ENCODE measurements around the gene KCTD11.

The KCTD11 gene

DNA sequence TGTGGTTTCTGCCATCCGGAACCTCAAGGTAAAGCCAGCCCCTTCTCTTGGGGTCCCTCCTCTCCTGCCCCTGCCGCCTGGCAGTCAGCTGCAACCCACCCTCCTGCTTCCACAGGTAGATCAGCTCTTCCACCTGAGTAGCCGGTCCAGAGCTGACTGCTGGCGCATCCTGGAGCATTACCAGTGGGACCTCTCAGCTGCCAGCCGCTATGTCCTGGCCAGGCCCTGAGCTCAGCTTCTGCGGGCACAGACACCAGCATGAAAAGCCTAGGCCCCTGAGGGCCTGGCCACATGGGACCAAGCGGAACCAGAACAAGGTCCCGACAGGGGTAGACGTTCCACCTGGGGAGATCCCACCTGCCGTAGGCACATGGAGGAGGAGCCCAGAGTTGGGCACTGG is 36.9 kb downstream of the KCTD11 start:
- TF ChIP-seq, protein P1, sequence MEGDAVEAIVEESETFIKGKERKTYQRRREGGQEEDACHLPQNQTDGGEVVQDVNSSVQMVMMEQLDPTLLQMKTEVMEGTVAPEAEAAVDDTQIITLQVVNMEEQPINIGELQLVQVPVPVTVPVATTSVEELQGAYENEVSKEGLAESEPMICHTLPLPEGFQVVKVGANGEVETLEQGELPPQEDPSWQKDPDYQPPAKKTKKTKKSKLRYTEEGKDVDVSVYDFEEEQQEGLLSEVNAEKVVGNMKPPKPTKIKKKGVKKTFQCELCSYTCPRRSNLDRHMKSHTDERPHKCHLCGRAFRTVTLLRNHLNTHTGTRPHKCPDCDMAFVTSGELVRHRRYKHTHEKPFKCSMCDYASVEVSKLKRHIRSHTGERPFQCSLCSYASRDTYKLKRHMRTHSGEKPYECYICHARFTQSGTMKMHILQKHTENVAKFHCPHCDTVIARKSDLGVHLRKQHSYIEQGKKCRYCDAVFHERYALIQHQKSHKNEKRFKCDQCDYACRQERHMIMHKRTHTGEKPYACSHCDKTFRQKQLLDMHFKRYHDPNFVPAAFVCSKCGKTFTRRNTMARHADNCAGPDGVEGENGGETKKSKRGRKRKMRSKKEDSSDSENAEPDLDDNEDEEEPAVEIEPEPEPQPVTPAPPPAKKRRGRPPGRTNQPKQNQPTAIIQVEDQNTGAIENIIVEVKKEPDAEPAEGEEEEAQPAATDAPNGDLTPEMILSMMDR (conservative IDR thresholded peaks at IDR 0.05): no peak

DNA sequence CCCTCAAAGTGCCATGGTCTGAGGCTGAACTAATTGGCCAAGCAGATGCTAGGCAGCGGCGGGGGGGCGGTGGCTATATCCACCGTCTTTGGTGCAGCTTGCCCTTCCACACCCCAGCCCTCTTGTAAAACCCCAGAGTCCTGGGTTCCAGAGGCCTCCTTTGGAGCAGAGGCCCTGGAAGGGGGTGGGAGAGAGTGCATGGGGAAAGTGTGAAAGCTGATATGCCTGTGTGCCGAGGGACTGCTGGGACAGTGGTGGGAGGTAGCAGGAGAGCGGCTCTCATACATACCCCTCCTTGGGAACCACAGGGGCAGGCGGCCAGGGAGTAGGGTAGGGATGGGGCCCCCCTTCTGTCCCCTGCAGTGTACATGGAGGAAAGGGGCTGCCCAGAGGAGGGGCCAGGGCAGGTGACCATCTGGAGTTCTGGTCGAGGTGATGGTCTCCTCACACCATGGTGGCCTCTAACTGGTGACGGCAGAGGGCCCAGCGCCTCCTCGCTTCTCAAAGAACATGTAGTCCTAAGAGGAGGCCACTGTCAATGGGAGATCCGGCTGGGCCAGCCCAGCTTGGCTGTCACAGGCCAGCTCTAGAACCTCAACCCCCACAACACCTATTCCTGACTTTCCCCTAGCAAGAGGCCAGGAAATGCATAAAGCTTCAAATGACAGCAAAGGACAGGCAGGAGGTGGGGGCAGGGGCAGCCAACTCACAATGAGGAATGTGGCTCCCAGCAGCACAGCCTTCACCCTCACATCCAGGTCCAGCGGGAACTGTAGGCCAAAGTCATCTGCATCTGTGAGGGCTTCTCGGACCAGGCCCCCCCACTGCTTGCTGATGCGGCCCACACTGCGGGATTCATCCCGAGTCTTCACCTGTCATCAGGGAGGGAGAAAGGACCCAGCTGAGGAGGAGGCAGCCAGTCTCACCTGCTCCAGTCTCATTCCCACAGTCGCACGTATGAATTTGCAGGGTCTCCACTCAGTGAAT is 38.3 kb downstream of the KCTD11 start:
- TF ChIP-seq, protein P1 (conservative IDR thresholded peaks at IDR 0.05): no peak
- no peak overlapping the region for H3K27ac ChIP-seq

More for the DNA sequence above, 36.9 kb downstream of the KCTD11 start:
- no peak overlapping the region for H3K27ac ChIP-seq

DNA sequence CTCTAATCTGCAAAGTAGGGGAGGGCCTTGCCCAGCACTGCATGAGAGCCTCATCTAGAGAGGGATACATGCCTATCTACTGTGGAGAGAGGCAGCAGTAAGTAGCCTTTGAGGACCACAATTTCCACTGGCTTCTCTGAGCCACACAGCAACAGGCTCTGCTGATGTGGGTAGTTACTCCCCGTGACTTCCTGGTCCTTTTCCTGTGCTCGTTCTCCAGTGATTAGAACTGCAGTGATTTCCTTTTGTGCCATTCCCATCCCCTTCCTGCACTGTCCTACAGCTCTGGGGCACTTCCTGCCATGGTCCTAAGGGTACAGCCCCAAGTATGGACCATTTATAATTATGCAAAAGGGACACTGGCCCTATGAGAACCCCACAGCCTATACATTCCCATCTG is 39.3 kb downstream of the KCTD11 start:
- TF ChIP-seq, protein P1 (conservative IDR thresholded peaks at IDR 0.05): no peak
- H3K27ac ChIP-seq: no peak overlapping the region

DNA sequence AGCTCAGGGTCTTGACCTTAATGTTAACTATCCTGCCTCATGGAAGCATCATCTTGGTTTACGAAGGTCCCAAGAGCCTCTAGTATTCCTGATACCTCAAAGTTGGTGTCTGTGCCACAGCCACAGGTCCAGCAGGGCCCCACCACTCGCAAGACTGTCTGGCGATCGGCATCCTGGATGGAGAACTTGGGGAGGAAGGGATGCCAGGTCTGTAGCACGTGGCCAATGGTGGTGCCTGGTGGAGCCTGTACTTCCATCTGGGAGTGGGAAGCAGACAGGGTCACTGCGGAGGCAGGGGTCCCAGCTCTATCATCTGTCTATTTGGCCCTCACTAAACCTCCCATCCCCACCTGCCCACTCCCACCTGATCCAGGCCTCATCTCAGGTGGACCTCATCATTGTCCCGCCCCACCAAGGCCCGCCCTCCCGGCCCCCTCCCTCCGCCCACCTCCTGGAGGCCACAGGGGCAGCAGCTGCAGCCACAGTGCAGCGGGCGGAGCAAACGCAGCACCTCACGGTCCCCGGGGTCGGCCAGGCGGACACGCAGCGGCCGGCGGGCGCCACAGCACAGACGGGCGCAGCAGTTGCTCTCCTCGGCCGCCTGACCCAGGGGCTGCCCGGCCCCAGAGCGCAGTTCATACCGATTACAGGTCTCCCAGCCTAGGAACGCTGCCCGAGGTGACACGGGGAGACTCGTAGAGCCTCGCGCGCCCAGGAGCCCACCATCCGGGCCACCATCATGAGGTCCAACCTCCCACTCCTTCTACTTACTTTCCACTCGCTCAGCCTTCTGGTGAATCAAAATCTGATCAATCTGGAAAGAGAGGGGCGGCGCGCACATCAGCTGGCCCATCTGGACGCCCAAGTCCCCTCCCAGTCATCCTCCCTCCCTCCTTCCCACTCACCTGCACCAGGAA is 41.0 kb downstream of the KCTD11 start:
- H3K27ac ChIP-seq: peak overlapping the region; percentile 81; the same call in 1 of the 2 replicates
- TF ChIP-seq, protein P1 (conservative IDR thresholded peaks at IDR 0.05): no peak

DNA sequence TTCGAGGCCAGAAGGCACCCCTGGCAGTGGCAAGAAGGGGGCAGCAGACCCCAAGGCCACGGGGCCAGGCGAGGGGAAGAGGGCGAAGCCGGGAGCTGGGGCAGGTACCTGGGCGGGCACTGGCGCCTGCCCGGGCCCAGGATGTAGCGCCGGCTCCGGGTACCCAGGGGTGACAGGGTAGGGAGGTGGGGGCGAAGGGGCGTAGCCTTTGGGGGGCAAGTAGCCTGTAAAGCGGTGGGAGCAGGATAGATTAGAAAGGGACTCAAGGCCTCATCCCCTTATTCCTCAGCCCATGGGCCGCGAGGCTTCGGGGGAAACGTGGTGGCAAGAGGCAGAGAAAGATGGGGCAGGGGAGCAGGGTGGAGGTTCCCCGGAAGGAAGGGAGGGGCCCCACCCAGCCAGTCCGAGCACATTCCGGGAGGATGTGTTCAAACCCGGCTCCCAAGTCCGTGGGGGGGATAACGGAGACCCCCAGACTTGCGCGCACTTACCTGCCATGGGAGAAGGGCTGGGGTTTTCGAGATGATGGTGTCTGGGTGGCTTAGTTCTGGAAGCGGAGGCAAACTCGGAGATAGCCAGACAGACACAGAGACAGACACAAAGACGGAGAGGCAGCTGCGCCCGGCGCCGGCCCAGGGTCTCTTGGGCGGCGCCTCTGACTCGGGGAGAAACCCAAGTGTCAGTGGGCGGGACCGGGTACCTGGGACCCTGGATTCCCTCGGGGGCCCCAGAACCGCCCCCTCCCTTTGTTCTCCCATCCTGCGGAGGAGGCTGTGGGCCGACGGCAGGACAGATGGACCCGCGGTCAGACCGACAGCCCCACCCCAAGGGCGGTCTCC is 41.9 kb downstream of the KCTD11 start:
- TF ChIP-seq, protein P1 (conservative IDR thresholded peaks at IDR 0.05): no peak
- peak overlapping the region; percentile 81 for H3K27ac ChIP-seq

DNA sequence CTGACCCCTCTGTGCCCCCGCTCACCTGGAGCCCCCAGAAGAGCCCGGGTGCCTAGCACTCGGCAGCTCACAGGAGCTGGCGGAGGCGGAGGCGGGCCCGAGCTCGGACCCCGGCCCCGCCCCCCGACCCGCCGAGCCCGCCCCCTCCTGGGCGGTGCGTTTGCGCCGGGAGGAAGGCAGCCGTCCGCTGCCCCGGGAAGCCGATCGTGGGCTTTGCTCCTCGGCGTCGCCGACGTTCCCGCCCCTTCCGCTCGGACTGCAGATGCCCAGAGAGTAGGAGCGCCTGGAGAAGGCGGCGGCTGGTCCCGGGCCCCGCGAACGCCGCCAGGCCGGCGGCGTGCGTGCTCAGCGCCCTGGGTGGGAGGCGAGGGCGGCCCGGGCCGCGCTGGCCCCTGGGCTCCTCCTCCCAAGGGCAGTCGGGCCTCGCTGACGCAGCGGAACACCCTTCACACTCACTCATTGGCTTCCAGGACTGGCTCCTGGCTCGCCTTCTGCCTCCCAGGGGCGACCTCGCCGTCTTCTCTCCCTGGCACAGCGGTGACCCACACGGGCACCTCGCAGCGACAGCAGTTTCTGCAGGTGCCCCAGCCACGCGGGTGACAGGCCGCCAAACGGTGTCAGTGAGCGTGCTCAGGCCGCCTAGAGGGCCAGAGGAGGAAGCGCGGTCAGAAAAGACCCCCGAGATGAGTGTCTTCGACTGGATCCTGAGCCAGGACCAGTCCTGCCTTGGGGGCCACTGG is 42.7 kb downstream of the KCTD11 start, which contains the start of gene PLSCR3:
TSS of gene PLSCR3 (minus strand) at position 74 of the 740 bp plus-strand sequence. CDS start 415 bp downstream, outside the sequence.
- TF ChIP-seq, protein P1 (conservative IDR thresholded peaks at IDR 0.05): 0 out of 2 replicates have a peak, but pooled peaks have one; percentile 21
- peak within 1 kb of the TSS; percentile 81 for H3K27ac ChIP-seq
